Neutrophil (primary cell): ENCODE results near the gene VTCN1.

Experiments used
- H3K27ac ChIP-seq: fragments of 200-600 bp; sonication (generic); 2 replicates; pipeline ENCODE4 v1.5.1; 2016; ENCODE audit warnings: mild to moderate bottlenecking, moderate library complexity
- H3K27me3 ChIP-seq: fragments of 200-600 bp; sonication (generic); 2 replicates; pipeline ENCODE4 v1.6.0; 2016; ENCODE audit warnings: mild to moderate bottlenecking
- H3K36me3 ChIP-seq: fragments of 200-600 bp; sonication (generic); 2 replicates; pipeline ENCODE4 v1.5.1; 2017
- H3K4me1 ChIP-seq, 2 experiments: fragments of 200-600 bp in 1 of 2; sonication (generic) in 1 of 2; 1 replicate in 1 of 2; 2 replicates in 1 of 2; pipeline versions ENCODE4 v1.5.1 to v1.6.1; 2013 to 2016; ENCODE audit warnings: low read depth in 1 of 2, low read length in 1 of 2, mild to moderate bottlenecking in 1 of 2, moderate library complexity in 1 of 2; ENCODE audit not compliant: control insufficient read depth in 1 of 2, insufficient read depth in 1 of 2
- H3K4me3 ChIP-seq, 2 experiments: fragments of 200-600 bp in 1 of 2; sonication (generic) in 1 of 2; 1 replicate in 1 of 2; 2 replicates in 1 of 2; pipeline ENCODE4 v1.5.1; 2013 to 2016; ENCODE audit warnings: low read depth in 1 of 2, low read length in 1 of 2, mild to moderate bottlenecking in 1 of 2, moderate library complexity in 1 of 2
- H3K9me3 ChIP-seq: fragments of 200-600 bp; sonication (generic); 2 replicates; pipeline ENCODE4 v1.5.1; 2016
- TF ChIP-seq, protein P1 (sequence below): fragments of 200-600 bp; sonication (generic); IDR thresholded peaks from 2 replicates; pipeline ENCODE4 v1.5.1; 2016; ENCODE audit warnings: antibody characterized with exemption

VTCN1 gene

DNA sequence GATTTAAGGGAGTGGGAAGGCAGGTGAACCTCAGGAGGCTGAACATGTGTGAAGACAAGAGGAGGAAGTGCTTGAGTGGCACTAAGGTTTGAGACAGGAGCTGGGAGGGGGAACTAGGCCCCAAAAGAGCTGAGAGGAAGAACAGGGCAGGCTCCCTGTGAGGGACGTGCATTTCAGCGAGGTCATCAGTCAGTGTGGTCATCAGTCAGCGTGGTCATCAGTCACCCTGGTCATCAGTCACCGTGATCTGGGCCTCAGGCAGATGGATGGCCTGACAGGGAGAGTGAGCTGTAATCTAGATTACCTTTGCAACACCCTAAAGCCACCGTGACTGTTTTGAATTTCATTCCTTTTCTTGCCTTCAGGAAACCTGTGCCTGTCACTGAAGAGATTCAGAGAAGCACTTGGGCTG is 29.1 kb downstream of the VTCN1 start:
- Histone ChIP-seq H3K9me3 (no peaks in the 10 kb centered on the region), H3K27ac (no peak overlapping the region), H3K27me3 (no peaks in the 10 kb centered on the region), H3K4me3 (no peak overlapping the region), H3K4me1 (no peaks in the 10 kb centered on the region), H3K36me3 (no peaks in the 10 kb centered on the region)
- TF ChIP-seq, protein P1, sequence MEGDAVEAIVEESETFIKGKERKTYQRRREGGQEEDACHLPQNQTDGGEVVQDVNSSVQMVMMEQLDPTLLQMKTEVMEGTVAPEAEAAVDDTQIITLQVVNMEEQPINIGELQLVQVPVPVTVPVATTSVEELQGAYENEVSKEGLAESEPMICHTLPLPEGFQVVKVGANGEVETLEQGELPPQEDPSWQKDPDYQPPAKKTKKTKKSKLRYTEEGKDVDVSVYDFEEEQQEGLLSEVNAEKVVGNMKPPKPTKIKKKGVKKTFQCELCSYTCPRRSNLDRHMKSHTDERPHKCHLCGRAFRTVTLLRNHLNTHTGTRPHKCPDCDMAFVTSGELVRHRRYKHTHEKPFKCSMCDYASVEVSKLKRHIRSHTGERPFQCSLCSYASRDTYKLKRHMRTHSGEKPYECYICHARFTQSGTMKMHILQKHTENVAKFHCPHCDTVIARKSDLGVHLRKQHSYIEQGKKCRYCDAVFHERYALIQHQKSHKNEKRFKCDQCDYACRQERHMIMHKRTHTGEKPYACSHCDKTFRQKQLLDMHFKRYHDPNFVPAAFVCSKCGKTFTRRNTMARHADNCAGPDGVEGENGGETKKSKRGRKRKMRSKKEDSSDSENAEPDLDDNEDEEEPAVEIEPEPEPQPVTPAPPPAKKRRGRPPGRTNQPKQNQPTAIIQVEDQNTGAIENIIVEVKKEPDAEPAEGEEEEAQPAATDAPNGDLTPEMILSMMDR: no peak

DNA sequence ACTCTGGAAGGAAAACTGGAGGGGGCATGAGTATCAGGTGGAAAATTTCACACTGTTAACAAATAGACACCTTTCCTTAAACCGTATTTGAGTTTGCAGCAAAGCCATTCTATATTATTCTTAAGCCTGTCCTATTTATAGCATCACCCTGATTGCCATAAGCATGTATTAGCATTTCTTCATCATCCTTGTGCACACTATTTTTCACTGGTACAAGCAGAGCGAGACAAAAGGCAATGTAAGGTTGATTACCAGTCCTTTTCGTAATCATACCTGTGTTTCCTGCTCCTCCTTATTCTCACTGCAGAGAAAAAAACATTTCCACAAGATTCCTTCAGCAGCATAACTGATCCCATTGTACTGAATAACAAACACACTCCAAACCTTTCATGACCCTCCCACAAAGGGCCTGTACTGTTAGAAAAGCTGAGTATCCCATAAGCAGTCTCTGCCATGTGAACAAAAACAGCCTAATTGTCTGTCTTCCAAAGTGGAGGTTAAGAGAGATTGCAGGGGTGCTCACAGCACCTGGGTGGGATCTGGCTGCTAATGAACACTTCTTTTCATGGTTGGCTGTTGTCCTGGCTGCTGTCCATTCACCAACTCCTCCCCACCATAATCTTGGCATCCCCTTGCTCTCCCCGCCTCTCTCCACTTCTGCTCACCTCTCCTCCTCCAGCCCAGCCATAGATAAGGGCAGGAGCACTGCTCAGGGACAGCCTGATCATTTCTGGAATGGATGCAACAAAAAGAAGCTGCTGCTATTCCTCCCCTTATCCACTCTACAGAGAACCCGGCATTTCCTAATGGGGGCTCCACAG is 30.4 kb downstream of the VTCN1 start:
- Histone ChIP-seq H3K27me3 (no peaks in the 10 kb centered on the region), H3K36me3 (no peaks in the 10 kb centered on the region), H3K4me3 (no peak overlapping the region), H3K9me3 (no peaks in the 10 kb centered on the region), H3K27ac (no peak overlapping the region), H3K4me1 (no peaks in the 10 kb centered on the region)
- TF ChIP-seq, protein P1: no peak

DNA sequence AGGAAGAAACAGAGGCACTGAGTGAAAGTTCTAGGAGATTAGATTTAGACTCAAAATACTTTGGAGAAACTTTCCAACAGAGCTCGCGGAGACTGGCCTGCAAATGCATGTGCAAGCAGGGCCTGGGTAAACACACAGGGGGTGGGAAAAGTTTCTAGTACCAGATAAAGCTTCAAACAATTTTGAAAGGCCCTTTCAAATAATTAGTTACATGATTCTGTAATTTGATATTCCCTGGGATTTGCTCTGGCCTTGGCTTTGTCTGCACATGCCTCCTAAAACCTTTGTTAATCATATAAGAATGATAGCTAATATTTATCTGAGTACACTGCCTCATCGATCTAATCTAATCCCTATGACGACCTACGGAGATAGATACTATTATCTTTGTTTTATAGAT is 31.3 kb downstream of the VTCN1 start:
- TF ChIP-seq, protein P1: no peak
- Histone ChIP-seq H3K27ac (no peak overlapping the region), H3K9me3 (no peaks in the 10 kb centered on the region)

DNA sequence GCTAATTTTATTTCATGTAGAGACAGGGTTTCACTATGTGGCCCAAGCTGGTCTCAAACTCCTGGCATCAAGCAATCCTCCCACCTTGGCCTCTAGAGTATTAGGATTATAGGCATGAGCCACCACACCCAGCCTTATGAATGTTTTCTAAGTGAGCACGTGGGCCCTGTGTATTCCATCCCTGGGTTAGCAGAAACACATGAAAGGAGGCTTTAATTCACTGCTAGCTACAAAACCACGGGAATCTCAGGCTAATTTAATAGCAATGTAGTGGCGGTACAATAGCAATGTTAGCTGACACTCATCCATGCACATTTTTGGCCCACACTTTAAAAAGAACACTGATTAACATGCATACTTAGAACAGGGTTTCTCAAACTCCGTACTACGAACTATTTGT is 32.0 kb downstream of the VTCN1 start:
- H3K9me3 ChIP-seq: no peaks in the 10 kb centered on the region
- TF ChIP-seq, protein P1: no peak
- H3K27me3 ChIP-seq: no peaks in the 10 kb centered on the region
- no peak overlapping the region for H3K27ac ChIP-seq
- H3K4me3 ChIP-seq: no peak overlapping the region
- no peaks in the 10 kb centered on the region for H3K4me1 ChIP-seq
- H3K36me3 ChIP-seq: no peaks in the 10 kb centered on the region

More for the DNA sequence above, 31.3 kb downstream of the VTCN1 start:
- Histone ChIP-seq H3K4me3 (no peak overlapping the region), H3K4me1 (no peaks in the 10 kb centered on the region), H3K36me3 (no peaks in the 10 kb centered on the region), H3K27me3 (no peaks in the 10 kb centered on the region)

DNA sequence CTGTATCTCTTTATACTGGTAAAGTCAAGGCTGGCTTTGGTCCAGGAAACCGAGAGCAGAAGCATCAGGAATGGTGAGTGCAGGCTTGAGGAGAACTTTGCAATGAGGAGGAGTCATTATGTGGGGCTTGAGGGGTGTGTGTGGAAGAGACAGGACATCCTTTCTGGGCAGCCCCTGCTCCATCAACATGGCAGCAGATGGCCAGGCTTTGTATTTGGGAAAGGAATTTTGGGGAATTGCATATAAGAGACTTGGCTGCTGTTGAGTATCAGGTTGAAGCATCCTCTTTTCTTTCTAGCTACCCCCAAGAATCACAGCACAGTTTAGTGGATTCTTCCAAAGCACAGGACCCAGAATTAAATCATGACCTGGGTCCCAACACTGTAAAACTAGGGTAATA is 33.4 kb downstream of the VTCN1 start:
- no peaks in the 10 kb centered on the region for H3K27me3 ChIP-seq
- H3K36me3 ChIP-seq: no peaks in the 10 kb centered on the region
- no peak overlapping the region for H3K27ac ChIP-seq
- H3K4me3 ChIP-seq: no peak overlapping the region
- H3K4me1 ChIP-seq: no peaks in the 10 kb centered on the region
- no peaks in the 10 kb centered on the region for H3K9me3 ChIP-seq
- TF ChIP-seq, protein P1: no peak
